Choroid plexus epithelial cell (primary cell): ENCODE measurements around the gene ALG6.
A peak's percentile ranks its signal among the peaks of the same experiment; 100 is the strongest.

Experiments
- DNase-seq: peaks from one replicate; pipeline ENCODE4 v3.0.0-alpha.2; 2010; ENCODE audit warnings: low read depth
- H3K4me3 ChIP-seq: 2 replicates; pipeline ENCODE4 v1.5.1; 2011; ENCODE audit warnings: low read depth, mild to moderate bottlenecking, control low read depth, low read length, moderate library complexity
- CTCF ChIP-seq: conservative IDR thresholded peaks from 2 replicates; pipeline ENCODE4 v1.5.1; 2011; ENCODE audit warnings: low read depth, mild to moderate bottlenecking, control low read depth, inconsistent platforms, low read length, moderate library complexity

Gene ALG6

GRCh38 chr1:63325279-63325985 is 42.0 kb upstream of the ALG6 start:
- no peak for TF ChIP-seq CTCF
- H3K4me3 ChIP-seq = no peak overlapping the region
- DNase-seq = no peak

- no peak for TF ChIP-seq CTCF
- DNase-seq = no peak
- H3K4me3 ChIP-seq = no peak overlapping the region
These were observed 41.3 kb upstream of the ALG6 start for GRCh38 chr1:63326106-63326472.

GRCh38 chr1:63326473-63327380 is 40.7 kb upstream of the ALG6 start:
- DNase-seq = no peak
- H3K4me3 ChIP-seq = no peak overlapping the region
- TF ChIP-seq CTCF = no peak

- DNase-seq = peak; percentile 67
- peak; percentile 86 for TF ChIP-seq CTCF
- no peak overlapping the region for H3K4me3 ChIP-seq
These were observed 39.9 kb upstream of the ALG6 start for GRCh38 chr1:63327417-63328054.

GRCh38 chr1:63328122-63328521 is 39.3 kb upstream of the ALG6 start:
- no peak overlapping the region for H3K4me3 ChIP-seq
- DNase-seq = no peak
- TF ChIP-seq CTCF = no peak

GRCh38 chr1:63328781-63329180 is 38.6 kb upstream of the ALG6 start:
- no peak overlapping the region for H3K4me3 ChIP-seq
- DNase-seq = no peak
- no peak for TF ChIP-seq CTCF
